EH (cell line): ENCODE results near the gene ADGRD2.

Experiments used
- DNase-seq: peaks from one replicate; pipeline ENCODE4 v3.0.0-alpha.2; 2015; ENCODE audit warnings: low read depth

Gene ADGRD2

GRCh38 chr9:124438091-124438490 is 12.2 kb upstream of the ADGRD2 start:
- DNase-seq, result no peak

GRCh38 chr9:124439086-124439485 is 11.2 kb upstream of the ADGRD2 start:
- no peak for DNase-seq

- DNase-seq, result no peak
Observed at GRCh38 chr9:124439686-124440243, 10.5 kb upstream of the ADGRD2 start.

- DNase-seq, result no peak
Observed at GRCh38 chr9:124440786-124441185, 9.5 kb upstream of the ADGRD2 start.

GRCh38 chr9:124441291-124441690 is 9.0 kb upstream of the ADGRD2 start:
- DNase-seq, result no peak

- no peak for DNase-seq
Observed at GRCh38 chr9:124442379-124442778, 7.9 kb upstream of the ADGRD2 start.

- DNase-seq, result no peak
Observed at GRCh38 chr9:124442826-124443225, 7.4 kb upstream of the ADGRD2 start.

- DNase-seq, result no peak
Observed at GRCh38 chr9:124443625-124444024, 6.6 kb upstream of the ADGRD2 start.

GRCh38 chr9:124444166-124444565 is 6.1 kb upstream of the ADGRD2 start:
- no peak for DNase-seq

GRCh38 chr9:124447297-124447661 is 3.0 kb upstream of the ADGRD2 start:
- no peak for DNase-seq

GRCh38 chr9:124448019-124448418 is 2.2 kb upstream of the ADGRD2 start:
- DNase-seq, result no peak

GRCh38 chr9:124449381-124450151 is 685 bp upstream of the ADGRD2 start:
- no peak for DNase-seq

GRCh38 chr9:124450931-124451661 is 845 bp downstream of the ADGRD2 start:
- DNase-seq, result no peak

GRCh38 chr9:124452326-124452725 is 2.1 kb downstream of the ADGRD2 start:
- DNase-seq, result no peak

GRCh38 chr9:124452841-124453585 is 2.8 kb downstream of the ADGRD2 start:
- DNase-seq, result no peak

- no peak for DNase-seq
Observed at GRCh38 chr9:124453586-124454191, 3.4 kb downstream of the ADGRD2 start.

- DNase-seq, result no peak
Observed at GRCh38 chr9:124454296-124454695, 4.0 kb downstream of the ADGRD2 start.

GRCh38 chr9:124454791-124455443 is 4.7 kb downstream of the ADGRD2 start:
- no peak for DNase-seq

- no peak for DNase-seq
Observed at GRCh38 chr9:124455820-124456219, 5.6 kb downstream of the ADGRD2 start.

GRCh38 chr9:124456341-124457078 is 6.3 kb downstream of the ADGRD2 start:
- DNase-seq, result no peak
